PC-9 (cell line): ENCODE results near the gene TIAM2.

Experiments
- CTCF ChIP-seq: fragments of 200-600 bp; sonication (generic); conservative IDR thresholded peaks from 2 replicates; pipeline ENCODE4 v1.6.1; 2017; ENCODE audit warnings: mixed run types, antibody characterized with exemption, mild to moderate bottlenecking, moderate library complexity
- EZH2 ChIP-seq: fragments of 200-600 bp; sonication (generic); IDR thresholded peaks from 2 replicates; pipeline ENCODE4 v1.8.0; 2017; ENCODE audit warnings: antibody characterized with exemption, low read depth

- TF ChIP-seq CTCF (no peak), EZH2 (no peak)
Observed at GRCh38 chr6:155123520-155123919, 128.4 kb downstream of the TIAM2 start.
